ENCODE data around the gene BFAR. TPM values are rescaled to one million over a fixed set of nuclear protein-coding genes. Genes with fewer than 3 reads are reported as not detected.

BFAR gene
- total and polyA plus RNA-seq, 4 donors: 21.9 to 40.2 (median 36.9) TPM

DNA sequence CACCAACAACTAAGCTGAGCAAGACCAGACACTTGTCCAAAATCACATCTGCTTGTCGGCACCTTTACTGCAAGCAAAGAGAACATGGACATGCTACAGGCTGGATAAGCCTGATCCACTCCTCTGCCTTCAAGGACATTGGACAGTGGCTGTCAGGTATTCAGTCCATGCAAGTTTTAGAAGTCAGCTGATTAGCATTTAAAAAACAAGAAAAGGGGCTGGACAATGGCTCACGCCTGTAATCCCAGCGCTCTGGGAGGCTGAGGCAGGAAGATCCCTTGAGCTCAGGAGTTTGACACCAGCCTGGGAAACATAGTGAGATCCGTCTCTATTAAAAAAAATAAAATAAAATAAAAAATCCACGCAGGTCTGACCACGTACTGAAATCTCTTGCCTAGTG, 23.0 kb upstream of the BFAR start:
- Histone ChIP-seq H3K4me1 (ENCODE audit: control insufficient read depth in 1 of 2, insufficient read depth in 2 of 2, low read length in 2 of 2) (no peaks in the 10 kb centered on the region), H3K4me3 (ENCODE audit: low read length in 2 of 2) (no peak overlapping the region), H3K27ac (ENCODE audit: low read depth in 1 of 2, low read length in 2 of 2) (no peak overlapping the region), H3K27me3 (ENCODE audit: control insufficient read depth in 1 of 2, insufficient read depth in 2 of 2, low read length in 1 of 2) (no peaks in the 10 kb centered on the region), H3K36me3 (ENCODE audit: control insufficient read depth in 1 of 2, insufficient read depth in 2 of 2, low read length in 1 of 2) (peaks cover 8 to 15% of the 10 kb centered on the region in 2 donors), H3K9me3 (ENCODE audit: control insufficient read depth, low read length) (no peaks in the 10 kb centered on the region)
- ATAC-seq (ENCODE audit: low FRiP score) (no peak), DNase-seq (no peak)
- WGBS, 2 donors: 89 to 93% methylated on average over 6 of the region's 6 CpGs
- intact Hi-C loops (cut with DNase I): no loop called here

- Histone ChIP-seq H3K36me3 (ENCODE audit: control insufficient read depth in 1 of 2, insufficient read depth in 2 of 2, low read length in 1 of 2) (peaks cover 8 to 16% of the 10 kb centered on the region in 2 donors), H3K4me1 (ENCODE audit: control insufficient read depth in 1 of 2, insufficient read depth in 2 of 2, low read length in 2 of 2) (no peaks in the 10 kb centered on the region), H3K27me3 (ENCODE audit: control insufficient read depth in 1 of 2, insufficient read depth in 2 of 2, low read length in 1 of 2) (no peaks in the 10 kb centered on the region), H3K4me3 (ENCODE audit: low read length in 2 of 2) (no peak overlapping the region), H3K27ac (ENCODE audit: low read depth in 1 of 2, low read length in 2 of 2) (no peak overlapping the region), H3K9me3 (ENCODE audit: control insufficient read depth, low read length) (no peaks in the 10 kb centered on the region)
- intact Hi-C loops (cut with DNase I): no loop called here
- DNase-seq (no peak), ATAC-seq (ENCODE audit: low FRiP score) (no peak)
- WGBS, 2 donors: 98% methylated on average over 14 of the region's 14 CpGs
Observed at GRCh38 chr16:14611660-14612059, 21.1 kb upstream of the BFAR start.

DNA sequence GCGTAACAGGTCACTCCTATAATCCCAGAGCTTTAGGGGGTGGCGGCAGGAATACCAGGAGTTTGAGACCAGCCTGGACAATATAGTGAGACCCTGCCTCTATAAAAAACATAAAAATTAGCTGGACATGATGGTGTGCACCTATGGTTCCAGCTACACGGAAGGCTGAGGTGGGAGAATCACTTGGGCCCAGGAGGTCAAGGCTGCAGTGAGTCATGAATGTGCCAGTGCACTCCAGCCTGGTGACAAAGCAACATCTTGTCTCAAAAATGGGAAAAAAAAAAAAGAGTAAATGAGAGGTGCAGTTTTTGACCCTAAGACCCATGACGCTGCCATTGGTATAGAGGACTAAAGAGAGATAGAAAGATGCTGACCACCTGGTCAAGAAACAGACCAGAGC, 18.8 kb upstream of the BFAR start:
- Histone ChIP-seq H3K36me3 (ENCODE audit: control insufficient read depth in 1 of 2, insufficient read depth in 2 of 2, low read length in 1 of 2) (peaks cover 8 to 11% of the 10 kb centered on the region in 2 donors), H3K27me3 (ENCODE audit: control insufficient read depth in 1 of 2, insufficient read depth in 2 of 2, low read length in 1 of 2) (no peaks in the 10 kb centered on the region), H3K9me3 (ENCODE audit: control insufficient read depth, low read length) (no peaks in the 10 kb centered on the region), H3K4me3 (ENCODE audit: low read length in 2 of 2) (no peak overlapping the region), H3K27ac (ENCODE audit: low read depth in 1 of 2, low read length in 2 of 2) (no peak overlapping the region), H3K4me1 (ENCODE audit: control insufficient read depth in 1 of 2, insufficient read depth in 2 of 2, low read length in 2 of 2) (no peaks in the 10 kb centered on the region)
- WGBS, 2 donors: 97% methylated on average over 4 of the region's 4 CpGs
- DNase-seq (no peak), ATAC-seq (ENCODE audit: low FRiP score) (no peak)
- intact Hi-C loops (cut with DNase I): no loop called here

GRCh38 chr16:14616280-14616679, 16.5 kb upstream of the BFAR start:
- Histone ChIP-seq H3K27me3 (ENCODE audit: control insufficient read depth in 1 of 2, insufficient read depth in 2 of 2, low read length in 1 of 2) (no peaks in the 10 kb centered on the region), H3K27ac (ENCODE audit: low read depth in 1 of 2, low read length in 2 of 2) (no peak overlapping the region), H3K4me1 (ENCODE audit: control insufficient read depth in 1 of 2, insufficient read depth in 2 of 2, low read length in 2 of 2) (no peaks in the 10 kb centered on the region), H3K4me3 (ENCODE audit: low read length in 2 of 2) (no peak overlapping the region), H3K9me3 (ENCODE audit: control insufficient read depth, low read length) (no peaks in the 10 kb centered on the region), H3K36me3 (ENCODE audit: control insufficient read depth in 1 of 2, insufficient read depth in 2 of 2, low read length in 1 of 2) (peaks cover 4 to 6% of the 10 kb centered on the region in 2 donors)
- no peak for DNase-seq
- no peak for ATAC-seq (ENCODE audit: low FRiP score)
- 93 to 95% methylated on average over 4 of the region's 4 CpGs for WGBS, 2 donors
- intact Hi-C loops (cut with DNase I): no loop called here

DNA sequence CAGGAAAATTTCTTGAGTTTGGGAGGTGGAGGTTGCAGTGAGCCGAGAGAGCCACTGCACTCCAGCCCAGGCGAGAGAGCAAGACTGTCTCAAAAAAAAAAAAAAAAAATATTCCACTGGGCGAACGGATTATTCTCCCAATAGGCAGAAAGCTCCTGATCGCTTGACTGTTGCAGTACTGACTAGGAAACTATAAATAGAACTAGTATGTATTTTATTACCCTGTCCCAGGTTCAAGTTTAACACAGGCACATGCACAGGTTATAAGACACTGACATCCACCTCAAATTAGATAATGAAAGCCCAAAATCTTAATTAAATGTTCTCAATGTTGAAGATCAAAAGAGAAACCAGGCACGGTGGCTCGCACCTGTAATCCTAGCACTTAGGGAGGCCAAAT, 14.2 kb upstream of the BFAR start:
- no peak for DNase-seq
- 81 to 92% methylated on average over 7 of the region's 7 CpGs for WGBS, 2 donors
- no peaks in the 10 kb centered on the region for H3K4me1 ChIP-seq (ENCODE audit: control insufficient read depth in 1 of 2, insufficient read depth in 2 of 2, low read length in 2 of 2)
- no peak overlapping the region for H3K4me3 ChIP-seq (ENCODE audit: low read length in 2 of 2)
- peaks cover 4% of the 10 kb centered on the region in 2 donors for H3K36me3 ChIP-seq (ENCODE audit: control insufficient read depth in 1 of 2, insufficient read depth in 2 of 2, low read length in 1 of 2)
- intact Hi-C loops (cut with DNase I): no loop called here
- no peaks in the 10 kb centered on the region for H3K9me3 ChIP-seq (ENCODE audit: control insufficient read depth, low read length)
- H3K27me3 ChIP-seq (ENCODE audit: control insufficient read depth in 1 of 2, insufficient read depth in 2 of 2, low read length in 1 of 2): no peaks in the 10 kb centered on the region
- no peak for ATAC-seq (ENCODE audit: low FRiP score)
- no peak overlapping the region for H3K27ac ChIP-seq (ENCODE audit: low read depth in 1 of 2, low read length in 2 of 2)

DNA sequence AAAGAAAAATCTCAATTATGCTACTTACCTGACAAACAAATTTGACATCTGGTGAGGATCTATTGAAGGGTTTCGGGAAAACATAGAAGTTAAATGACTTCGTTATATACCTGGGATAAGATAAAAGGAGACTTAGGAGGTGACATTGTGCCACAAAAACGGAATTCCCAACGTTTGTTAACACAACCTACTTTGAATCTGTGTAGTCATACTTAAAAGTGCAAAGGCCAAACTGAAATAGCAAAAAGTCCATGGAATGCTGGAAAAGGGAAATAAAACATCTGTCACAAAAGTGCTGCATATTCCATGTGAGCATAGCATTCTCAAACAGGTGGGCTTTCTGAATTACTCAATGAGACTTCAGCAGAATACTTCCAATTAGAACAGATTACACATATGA, 5.7 kb upstream of the BFAR start:
- H3K36me3 ChIP-seq (ENCODE audit: control insufficient read depth in 1 of 2, insufficient read depth in 2 of 2, low read length in 1 of 2): peaks cover 0 to 2% of the 10 kb centered on the region in 2 donors
- H3K4me3 ChIP-seq (ENCODE audit: low read length in 2 of 2): no peak overlapping the region
- H3K4me1 ChIP-seq (ENCODE audit: control insufficient read depth in 1 of 2, insufficient read depth in 2 of 2, low read length in 2 of 2): no peaks in the 10 kb centered on the region
- intact Hi-C loops (cut with DNase I): no loop called here
- no peak overlapping the region for H3K27ac ChIP-seq (ENCODE audit: low read depth in 1 of 2, low read length in 2 of 2)
- ATAC-seq (ENCODE audit: low FRiP score) (no peak), DNase-seq (no peak)
- H3K9me3 ChIP-seq (ENCODE audit: control insufficient read depth, low read length): no peaks in the 10 kb centered on the region
- WGBS, 2 donors: 87 to 91% methylated on average over 4 of the region's 4 CpGs
- no peaks in the 10 kb centered on the region for H3K27me3 ChIP-seq (ENCODE audit: control insufficient read depth in 1 of 2, insufficient read depth in 2 of 2, low read length in 1 of 2)

DNA sequence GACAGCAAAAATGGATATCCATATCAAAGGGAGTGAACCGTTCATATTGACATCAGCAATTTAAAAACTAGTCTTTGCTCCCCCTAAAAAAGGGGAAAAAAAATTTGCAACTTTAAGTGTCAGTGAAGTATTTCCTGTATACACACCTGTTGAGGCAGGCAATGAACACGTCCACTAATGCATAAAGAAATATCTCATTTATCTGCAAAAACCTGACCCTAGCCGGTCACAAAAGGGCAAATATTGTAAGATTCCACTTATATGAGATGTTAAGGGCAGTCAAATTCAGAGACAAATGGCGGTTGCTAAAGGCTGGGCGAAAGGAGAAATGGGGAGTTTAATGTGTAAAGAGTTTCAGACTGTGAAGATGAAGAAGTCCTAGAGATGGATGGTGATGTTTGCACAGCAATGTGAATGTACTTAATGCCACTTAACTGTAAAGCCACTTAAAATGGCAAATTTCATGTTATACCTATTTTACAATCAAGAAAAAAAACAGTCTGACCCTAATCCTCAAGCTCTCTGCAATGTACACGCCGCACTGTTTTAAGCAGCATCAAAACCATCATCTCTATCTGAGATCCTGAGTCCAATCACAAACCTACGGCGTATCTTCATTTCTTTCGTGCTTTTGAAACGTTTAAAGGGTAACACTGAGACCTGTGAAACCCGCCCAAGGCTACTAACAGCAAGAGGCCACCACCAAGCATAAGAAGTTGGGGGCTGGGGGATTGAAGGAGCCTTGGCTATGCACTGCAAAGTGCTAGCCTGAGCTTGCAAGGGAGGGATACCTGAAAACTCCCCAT, 3.7 kb upstream of the BFAR start:
- no peaks in the 10 kb centered on the region for H3K4me1 ChIP-seq (ENCODE audit: control insufficient read depth in 1 of 2, insufficient read depth in 2 of 2, low read length in 2 of 2)
- H3K36me3 ChIP-seq (ENCODE audit: control insufficient read depth in 1 of 2, insufficient read depth in 2 of 2, low read length in 1 of 2): peaks cover 0 to 2% of the 10 kb centered on the region in 2 donors
- WGBS, 2 donors: 55 to 57% methylated on average over 12 of the region's 12 CpGs
- DNase-seq (no peak), ATAC-seq (ENCODE audit: low FRiP score) (no peak)
- no peaks in the 10 kb centered on the region for H3K27me3 ChIP-seq (ENCODE audit: control insufficient read depth in 1 of 2, insufficient read depth in 2 of 2, low read length in 1 of 2)
- H3K4me3 ChIP-seq (ENCODE audit: low read length in 2 of 2): peak overlapping the region; percentile 84
- no peaks in the 10 kb centered on the region for H3K9me3 ChIP-seq (ENCODE audit: control insufficient read depth, low read length)
- intact Hi-C loops (cut with DNase I): no loop called here
- H3K27ac ChIP-seq (ENCODE audit: low read depth in 1 of 2, low read length in 2 of 2): peak overlapping the region in 1 of 2 donors; percentile 72

DNA sequence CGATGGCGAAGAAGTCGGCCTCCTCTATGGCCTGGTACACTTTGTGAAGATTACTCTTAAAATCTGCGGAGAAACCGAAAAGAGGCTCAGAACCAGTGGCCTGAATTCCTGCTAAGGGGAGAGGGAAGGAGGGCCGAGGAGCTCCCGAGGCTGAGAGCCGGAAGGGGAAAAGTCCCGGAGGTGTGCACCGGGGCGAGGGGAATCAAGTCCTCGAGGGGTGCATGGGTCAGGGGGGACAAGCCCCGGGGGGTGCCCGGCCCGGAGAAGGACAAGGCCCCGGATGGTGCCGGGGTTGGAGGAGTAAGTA, 3.2 kb upstream of the BFAR start:
- intact Hi-C loops (cut with DNase I): no loop called here
- Histone ChIP-seq H3K4me1 (ENCODE audit: control insufficient read depth in 1 of 2, insufficient read depth in 2 of 2, low read length in 2 of 2) (no peaks in the 10 kb centered on the region), H3K27ac (ENCODE audit: low read depth in 1 of 2, low read length in 2 of 2) (peak overlapping the region; percentile 62 to 72), H3K36me3 (ENCODE audit: control insufficient read depth in 1 of 2, insufficient read depth in 2 of 2, low read length in 1 of 2) (peaks cover 0 to 2% of the 10 kb centered on the region in 2 donors), H3K9me3 (ENCODE audit: control insufficient read depth, low read length) (no peaks in the 10 kb centered on the region), H3K4me3 (ENCODE audit: low read length in 2 of 2) (peak overlapping the region; percentile 84), H3K27me3 (ENCODE audit: control insufficient read depth in 1 of 2, insufficient read depth in 2 of 2, low read length in 1 of 2) (no peaks in the 10 kb centered on the region)
- 1 to 3% methylated on average over 17 of the region's 17 CpGs for WGBS, 2 donors
- peak; percentile 3 for ATAC-seq (ENCODE audit: low FRiP score)
- DNase-seq: no peak

- Histone ChIP-seq H3K9me3 (ENCODE audit: control insufficient read depth, low read length) (no peaks in the 10 kb centered on the region), H3K27ac (ENCODE audit: low read depth in 1 of 2, low read length in 2 of 2) (peak within 1 kb of the TSS; percentile 62 to 72), H3K4me1 (ENCODE audit: control insufficient read depth in 1 of 2, insufficient read depth in 2 of 2, low read length in 2 of 2) (no peaks in the 10 kb centered on the region), H3K27me3 (ENCODE audit: control insufficient read depth in 1 of 2, insufficient read depth in 2 of 2, low read length in 1 of 2) (no peaks in the 10 kb centered on the region), H3K4me3 (ENCODE audit: low read length in 2 of 2) (peak within 1 kb of the TSS; percentile 84), H3K36me3 (ENCODE audit: control insufficient read depth in 1 of 2, insufficient read depth in 2 of 2, low read length in 1 of 2) (peaks cover 0 to 2% of the 10 kb centered on the region in 2 donors)
- intact Hi-C loops (cut with DNase I): no loop called here
- peak; percentile 93 for ATAC-seq (ENCODE audit: low FRiP score)
- 1% methylated on average over 51 of the region's 51 CpGs for WGBS, 2 donors
- DNase-seq: peak; percentile 98 to 99
Observed at GRCh38 chr16:14629919-14630619, 2.7 kb upstream of the BFAR start, which contains the start of gene PARN. Gene PARN (minus strand): TSS chr16:14630260. CDS start chr16:14630125, 135 bp downstream.
